NCI-H510A treated with DMSO at 0.1 percent for 48 hours (cell line): ENCODE measurements around the gene CNTFR.
"Not testable (repeated sequence)": the region's sequence is repeated elsewhere in the genome, so short reads cannot be mapped to it uniquely, and the experiment has no call there.

Source experiments
- DNase-seq: peaks from one replicate; lab custom pipeline; 2025; lab: John Stamatoyannopoulos, UW

Gene CNTFR

GRCh38 chr9:34554211-34555001, 35.1 kb downstream of the CNTFR start:
- DNase-seq, result no peak

- no peak for DNase-seq
Observed at GRCh38 chr9:34553511-34554021, 36.0 kb downstream of the CNTFR start.

DNA sequence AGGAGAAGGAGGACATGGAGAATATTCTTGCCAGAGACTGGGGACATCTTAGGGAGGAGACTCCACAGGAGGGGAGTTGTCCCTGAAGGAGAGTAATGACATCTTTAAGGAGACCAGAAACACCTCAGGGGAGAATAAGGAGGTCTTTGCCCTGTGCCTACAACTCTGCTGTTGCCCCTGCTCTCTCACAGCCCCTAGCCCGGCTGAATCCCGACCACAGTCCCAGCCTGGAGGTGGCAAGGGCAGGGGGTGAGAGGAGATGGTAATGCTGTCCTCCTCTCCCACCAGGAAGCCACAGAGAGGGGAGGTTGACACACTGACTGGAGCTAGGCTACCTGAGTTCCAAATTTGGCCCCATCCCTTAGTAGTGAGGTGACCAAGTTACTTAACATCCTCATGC, 36.5 kb downstream of the CNTFR start:
- no peak for DNase-seq

- no peak for DNase-seq
Observed at GRCh38 chr9:34552606-34552981, 36.9 kb downstream of the CNTFR start.

DNA sequence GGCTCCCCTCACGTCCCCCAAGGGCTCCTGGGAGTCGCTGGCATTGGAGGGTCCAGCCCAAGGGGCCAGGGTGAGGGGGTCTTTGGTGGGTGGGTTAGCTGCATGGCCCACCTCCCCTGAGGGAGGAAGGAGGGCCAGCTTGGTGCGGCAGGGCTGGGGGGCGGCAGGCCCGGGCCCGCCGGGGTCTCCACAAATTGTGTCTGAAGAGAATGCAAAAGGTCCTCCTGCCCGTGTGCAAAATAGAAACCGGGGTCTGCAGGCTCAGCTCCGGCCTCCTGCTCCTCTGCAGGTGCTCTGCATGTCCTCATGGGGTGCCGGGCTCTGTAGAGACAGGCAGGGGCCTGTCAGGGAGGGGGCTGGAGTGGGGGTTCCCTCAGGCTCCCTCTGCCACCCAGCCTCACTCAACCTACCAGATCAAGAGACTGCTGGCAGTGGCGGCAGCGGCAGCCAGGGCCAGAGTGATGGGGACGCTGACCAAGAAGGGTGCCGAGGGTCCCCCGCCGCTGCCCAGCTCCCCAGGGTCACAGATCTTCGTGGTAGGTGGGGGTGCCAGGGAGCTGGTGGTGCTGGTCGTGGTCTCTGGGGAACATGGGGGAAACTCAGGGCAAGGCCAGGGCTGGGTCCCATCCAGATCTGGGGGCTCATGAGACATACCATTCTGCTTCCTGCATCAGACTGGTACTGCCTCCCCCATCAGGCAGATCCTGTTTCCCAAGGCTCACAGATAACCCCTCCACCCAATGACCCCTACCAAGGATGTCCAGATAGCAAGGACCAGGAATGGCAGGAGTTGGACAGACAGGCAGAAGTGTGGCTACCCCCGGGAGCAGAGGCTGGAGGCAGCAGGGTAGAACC, 37.5 kb downstream of the CNTFR start:
- no peak for DNase-seq

- no peak for DNase-seq
Observed at GRCh38 chr9:34550681-34551270, 38.7 kb downstream of the CNTFR start.

GRCh38 chr9:34550016-34550680, 39.4 kb downstream of the CNTFR start:
- no peak for DNase-seq

- DNase-seq, result no peak
Observed at GRCh38 chr9:34549407-34549732, 40.2 kb downstream of the CNTFR start.

GRCh38 chr9:34547960-34548611, 41.4 kb downstream of the CNTFR start:
- DNase-seq, result peak; percentile 18

GRCh38 chr9:34546834-34547827, 42.4 kb downstream of the CNTFR start:
- no peak for DNase-seq

DNA sequence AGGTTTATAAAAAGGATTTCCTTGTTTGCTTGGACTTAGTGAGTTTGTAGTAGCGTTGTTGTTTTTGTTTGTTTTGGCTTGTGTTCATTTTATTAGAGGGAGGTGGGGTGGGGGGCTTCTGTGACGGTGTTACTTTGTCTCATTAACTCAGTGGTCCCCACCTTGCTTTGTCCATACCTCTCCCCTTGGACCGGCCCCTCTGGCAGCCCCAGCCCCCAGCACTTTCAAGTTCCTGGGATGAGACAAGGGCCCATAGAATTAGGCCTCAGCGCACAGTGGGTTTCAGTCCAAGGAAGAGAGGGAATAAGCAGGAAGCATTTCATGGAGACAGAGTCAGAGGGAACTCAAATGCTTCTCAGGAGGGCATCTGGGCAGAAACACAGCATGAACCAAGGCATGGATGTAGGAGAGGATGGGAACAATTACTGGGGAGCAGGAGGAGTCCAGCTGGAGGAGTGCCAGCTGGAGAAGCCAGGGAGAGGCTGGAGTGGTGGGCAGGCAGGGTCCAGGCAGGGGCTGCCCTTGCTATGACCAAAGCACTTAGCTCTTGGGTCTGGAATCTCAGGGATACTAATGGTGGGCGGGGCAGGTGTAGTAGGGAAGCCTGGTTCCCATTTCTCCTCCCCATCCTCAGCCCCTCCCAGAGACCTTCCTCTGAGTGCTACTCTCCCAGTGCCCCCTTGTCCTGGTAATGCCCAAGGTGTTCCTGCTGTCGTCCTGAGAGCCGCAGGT, 43.3 kb downstream of the CNTFR start:
- DNase-seq, result no peak

- DNase-seq, result no peak
Observed at GRCh38 chr9:34545497-34545896, 44.0 kb downstream of the CNTFR start.

- DNase-seq, result no peak
Observed at GRCh38 chr9:34544035-34544434, 45.5 kb downstream of the CNTFR start.

DNA sequence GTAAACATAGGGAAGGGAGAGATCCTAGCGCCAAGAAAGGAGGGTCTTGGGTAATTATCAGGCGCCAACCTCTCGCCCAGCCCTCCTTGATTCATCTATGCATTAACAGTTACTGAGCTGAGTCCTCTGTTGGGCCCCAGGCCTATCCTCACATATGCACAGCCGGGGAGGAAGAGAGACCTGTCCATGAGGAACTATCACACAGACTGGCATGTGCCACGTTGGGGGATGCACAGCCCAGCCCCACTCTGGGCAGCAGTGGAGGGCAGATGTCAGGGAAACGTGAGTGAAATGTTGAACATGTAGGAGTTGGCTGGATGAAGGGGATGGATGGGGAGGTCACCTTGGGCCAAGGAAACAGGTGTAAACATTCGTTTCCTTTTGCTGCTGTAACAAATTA, 48.0 kb downstream of the CNTFR start:
- no peak for DNase-seq

- no peak for DNase-seq
Observed at GRCh38 chr9:34540827-34541226, 48.7 kb downstream of the CNTFR start.

GRCh38 chr9:34536685-34537084, 52.8 kb downstream of the CNTFR start:
- DNase-seq, result no peak

GRCh38 chr9:34532041-34532440, 57.5 kb downstream of the CNTFR start:
- DNase-seq, result not testable (repeated sequence)

DNA sequence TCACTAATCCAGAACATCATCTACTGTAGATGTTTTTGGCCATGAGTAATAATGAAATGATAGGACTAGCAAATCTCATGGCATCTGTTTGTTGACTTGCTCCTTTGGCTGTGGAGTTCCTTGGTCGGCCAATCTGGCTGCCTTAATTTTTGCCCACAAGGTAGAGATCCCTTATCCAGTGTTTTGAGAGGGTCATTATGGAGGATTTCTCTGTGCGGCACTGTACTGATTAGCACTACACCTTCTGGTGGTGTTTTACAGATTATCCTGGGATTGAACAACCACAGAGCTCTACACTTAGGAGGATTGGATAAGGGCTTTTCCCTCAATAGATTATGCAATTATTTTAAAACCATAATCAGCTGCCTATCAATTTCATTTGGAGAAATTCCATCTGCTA, 63.5 kb downstream of the CNTFR start:
- DNase-seq, result no peak

DNA sequence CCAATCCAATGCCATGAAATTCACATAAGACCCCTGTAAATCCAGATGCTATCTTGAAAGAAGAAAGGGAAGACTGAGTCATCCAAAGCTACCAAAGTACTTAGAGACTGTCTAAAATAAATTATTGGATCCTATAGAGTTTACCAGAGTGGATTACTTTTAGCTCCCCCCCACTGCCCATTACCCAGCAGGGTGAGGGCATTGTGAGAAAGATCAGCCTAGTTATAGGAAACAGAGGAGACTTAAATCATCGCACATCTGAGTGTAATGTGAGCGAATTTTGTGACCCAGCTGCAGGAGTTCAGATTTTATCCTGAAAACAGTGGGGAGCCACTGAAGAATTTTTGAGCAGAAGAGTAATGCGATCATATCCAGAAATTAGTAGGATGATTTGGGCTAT, 65.2 kb downstream of the CNTFR start:
- no peak for DNase-seq
